Neural progenitor cell (in vitro differentiated cells): ENCODE measurements around the gene MRPL23.
"Not testable (repeated sequence)": the region's sequence is repeated elsewhere in the genome, so short reads cannot be mapped to it uniquely, and the experiment has no call there.

ENCODE experiments used
- CTCF ChIP-seq: fragments of 200-600 bp; sonication (generic); IDR thresholded peaks from 2 replicates; pipeline ENCODE4 v1.5.1; 2017; ENCODE audit warnings: antibody characterized with exemption, mild to moderate bottlenecking
- EZH2phosphoT487 ChIP-seq: fragments of 200-600 bp; sonication (generic); IDR thresholded peaks from 2 replicates; pipeline ENCODE4 v1.6.1; 2017; ENCODE audit warnings: antibody characterized with exemption

GRCh38 chr11:1939788-1940187, 7.3 kb upstream of the MRPL23 start:
- TF ChIP-seq CTCF, EZH2phosphoT487: not testable (repeated sequence)
